Inflammatory macrophage (primary cell): ENCODE measurements around the gene ADGRE3.
A peak's percentile ranks its signal among the peaks of the same experiment; 100 is the strongest.
"Not testable (repeated sequence)": the region's sequence is repeated elsewhere in the genome, so short reads cannot be mapped to it uniquely, and the experiment has no call there.

Experiments used
- DNase-seq, 2 donors: peaks; one replicate each; pipeline ENCODE4 v3.0.0-alpha.2; 2020 to 2022

ADGRE3 gene

DNA sequence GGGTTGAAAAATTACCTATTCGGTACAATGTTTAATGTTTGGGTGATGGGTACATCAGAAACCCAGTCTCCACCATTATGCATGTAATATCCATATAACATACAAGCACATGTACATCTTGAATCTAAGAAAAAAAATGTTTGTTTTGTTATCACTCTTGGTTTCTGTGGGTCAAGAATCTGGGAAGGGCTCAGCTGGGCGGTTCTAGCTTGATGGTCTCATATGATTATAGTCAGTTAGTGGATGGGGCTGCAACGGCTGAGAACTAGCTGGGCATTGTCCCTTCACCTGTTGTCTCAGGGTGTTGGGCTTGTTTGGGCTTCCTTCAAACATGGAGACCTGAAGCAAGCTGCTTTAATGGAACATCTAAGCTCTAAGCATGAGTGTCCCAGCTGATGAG is 4.7 kb downstream of the ADGRE3 start:
- no peak for DNase-seq

DNA sequence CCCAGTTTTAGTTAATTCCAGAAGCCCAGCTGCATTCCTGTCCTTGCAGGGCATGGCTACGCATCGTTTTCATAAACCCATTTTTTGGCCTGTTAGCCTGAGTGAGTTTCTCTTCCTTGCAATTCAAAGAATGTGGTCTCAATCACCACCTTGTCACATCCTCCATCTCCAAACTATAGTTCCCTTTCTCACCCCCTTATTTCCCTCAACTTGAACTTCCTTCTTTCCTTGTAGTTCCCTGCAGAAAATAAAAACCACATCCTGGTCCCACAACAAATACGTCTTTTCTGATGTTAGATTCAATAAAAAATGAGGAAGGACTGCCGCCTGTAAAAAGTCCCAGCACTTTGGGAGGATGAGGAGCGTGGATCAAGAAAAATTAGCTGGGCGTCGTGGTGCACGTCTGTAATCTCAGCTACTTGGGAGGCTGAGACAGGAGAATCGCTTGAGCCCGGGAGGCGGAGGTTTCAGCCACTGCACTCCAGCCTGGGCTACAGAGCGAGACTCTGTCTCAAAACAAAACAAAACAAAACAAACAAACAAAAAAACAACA is 13.2 kb downstream of the ADGRE3 start:
- peak; percentile 78 to 90 for DNase-seq

DNA sequence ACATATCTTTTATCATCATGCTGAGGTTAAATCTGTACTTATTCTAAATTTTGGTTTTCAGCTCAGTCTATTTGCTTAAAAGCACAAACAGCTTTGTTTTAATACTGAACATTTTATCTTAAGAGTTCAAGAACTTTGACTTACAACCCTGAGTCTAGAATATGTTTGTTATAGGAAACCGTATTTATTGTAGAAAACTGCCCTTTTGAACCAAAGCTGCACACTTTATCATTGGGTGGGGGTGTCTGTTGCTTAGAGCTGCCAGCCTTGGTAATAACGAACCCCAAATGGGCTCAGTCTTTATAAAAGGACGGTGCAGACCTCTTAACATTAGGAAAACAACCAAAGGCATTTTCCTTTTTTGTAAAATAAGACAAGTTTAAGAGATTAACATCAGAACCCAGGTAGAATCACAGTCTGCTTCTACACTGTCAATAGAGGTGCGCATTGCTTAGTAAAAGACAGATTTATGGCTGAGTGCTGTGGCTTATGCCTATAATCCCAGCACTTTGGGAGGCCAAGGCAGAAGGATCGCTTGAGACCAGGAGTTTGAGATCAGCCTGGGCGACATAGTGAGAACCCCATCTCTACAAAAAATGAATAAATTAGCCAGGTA is 14.7 kb downstream of the ADGRE3 start:
- DNase-seq = no peak

DNA sequence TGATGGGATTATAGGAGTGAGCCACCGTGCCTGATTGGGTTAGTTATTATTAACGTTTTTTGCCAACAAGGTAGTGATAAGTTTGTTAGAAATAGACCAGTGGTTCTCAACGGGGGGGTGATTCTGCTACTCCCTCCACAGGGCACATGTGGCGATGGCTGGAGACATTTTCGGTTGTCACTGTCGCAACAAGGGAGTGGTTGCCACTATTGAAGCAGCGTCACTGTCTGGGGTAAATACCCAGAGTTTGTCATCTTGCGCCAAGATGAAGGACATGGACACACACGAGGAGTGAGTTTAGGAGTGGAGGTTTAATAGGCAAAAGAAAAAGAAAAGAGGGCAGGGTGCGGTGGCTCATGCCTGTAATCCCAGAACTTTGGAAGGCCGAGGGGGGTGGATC is 18.9 kb downstream of the ADGRE3 start:
- DNase-seq = peak in 1 of 2 donors; percentile 14

DNA sequence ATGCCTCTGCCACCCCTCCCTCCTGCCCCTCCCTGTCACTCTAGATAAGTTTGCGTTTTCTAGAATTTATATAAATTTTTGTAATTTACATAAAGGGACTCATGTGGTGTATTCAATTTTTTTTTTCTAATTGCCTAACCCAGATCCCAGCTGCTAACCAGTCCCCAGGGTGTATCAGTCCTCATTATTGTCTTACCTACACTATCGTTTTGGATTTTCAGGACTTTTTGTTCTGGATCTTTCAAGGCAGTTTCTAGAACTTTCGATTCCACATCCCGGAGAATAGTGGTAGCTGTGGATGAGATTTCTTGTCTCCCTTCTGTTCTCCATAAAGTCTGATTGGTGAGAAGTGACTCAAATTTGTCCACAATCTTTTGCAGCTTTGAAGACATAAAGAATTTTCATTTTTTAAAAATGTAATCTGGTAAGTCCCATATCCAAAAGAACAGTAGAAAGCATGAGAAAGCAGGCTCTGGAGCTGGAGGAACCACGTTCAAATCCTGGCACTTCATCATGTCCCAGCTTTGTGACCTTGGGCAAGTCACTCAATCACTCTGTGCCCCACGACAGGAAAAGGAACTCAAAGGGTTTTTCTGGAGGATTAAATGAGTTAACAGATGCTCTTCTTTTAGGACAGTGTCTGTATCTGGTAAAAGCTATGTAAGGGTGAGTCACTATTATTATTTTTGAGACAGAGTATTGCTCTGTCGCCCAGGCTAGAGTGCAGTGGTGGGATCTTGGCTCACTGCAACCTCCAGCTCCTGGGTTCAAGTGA is 19.7 kb downstream of the ADGRE3 start:
- peak in 1 of 2 donors; percentile 16 for DNase-seq

DNA sequence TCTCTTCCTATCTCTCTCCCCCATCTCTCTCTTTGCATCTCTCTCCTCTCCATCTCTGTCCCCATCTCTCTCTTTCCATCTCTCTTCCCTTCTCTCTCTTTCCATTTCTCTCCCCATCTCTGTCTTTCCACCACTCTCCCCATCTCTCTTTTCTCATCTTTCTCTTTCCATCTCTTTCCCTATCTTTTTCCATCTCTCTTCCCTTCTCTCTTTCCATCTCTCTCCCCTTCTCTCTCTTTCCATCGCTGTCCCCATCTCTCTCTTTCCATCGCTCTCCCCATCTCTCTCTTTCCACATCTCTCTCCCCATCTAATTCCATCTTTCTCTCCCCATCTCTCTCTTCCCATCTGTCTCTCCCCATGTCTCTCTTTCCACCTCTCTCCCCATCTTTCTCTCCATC is 24.5 kb downstream of the ADGRE3 start:
- DNase-seq = no peak

DNA sequence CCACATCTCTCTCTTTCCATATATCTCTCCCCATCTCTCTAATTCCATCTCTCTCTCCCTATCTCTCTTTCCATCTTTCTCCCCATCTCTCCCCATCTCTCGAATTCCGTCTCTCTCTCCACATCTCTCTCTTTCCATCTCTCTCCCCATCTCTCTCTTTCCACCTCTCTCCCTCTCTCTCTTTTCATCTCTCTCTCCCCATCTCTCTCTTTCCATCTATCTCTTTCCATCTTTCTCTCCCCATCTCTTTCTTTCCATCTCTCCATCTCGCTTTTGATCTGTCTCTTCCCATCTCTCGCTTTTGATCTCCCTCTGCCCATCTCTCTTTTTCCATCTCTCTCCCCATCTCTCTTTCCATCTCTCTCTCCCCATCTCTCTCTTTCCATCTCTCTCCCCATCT is 25.6 kb downstream of the ADGRE3 start:
- no peak for DNase-seq

DNA sequence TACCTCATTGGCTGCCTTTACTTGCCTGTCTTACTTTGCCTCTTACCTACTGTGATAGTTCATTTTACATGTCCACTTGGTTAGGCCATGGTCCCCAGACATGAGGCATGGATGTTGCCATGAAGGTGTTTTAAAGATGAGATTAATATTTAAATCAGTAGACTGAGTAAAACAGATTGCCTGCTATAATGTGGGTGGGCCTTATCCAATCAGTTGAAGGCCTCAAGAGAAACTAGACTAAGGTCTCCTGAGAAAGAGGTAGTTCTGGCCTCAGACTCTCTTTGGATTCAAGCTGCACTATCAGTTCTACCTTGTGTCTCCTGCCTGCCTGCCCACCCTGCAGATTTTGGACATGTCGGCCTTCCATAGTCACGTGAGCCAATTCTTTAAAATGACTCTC is 26.1 kb downstream of the ADGRE3 start:
- DNase-seq = no peak

DNA sequence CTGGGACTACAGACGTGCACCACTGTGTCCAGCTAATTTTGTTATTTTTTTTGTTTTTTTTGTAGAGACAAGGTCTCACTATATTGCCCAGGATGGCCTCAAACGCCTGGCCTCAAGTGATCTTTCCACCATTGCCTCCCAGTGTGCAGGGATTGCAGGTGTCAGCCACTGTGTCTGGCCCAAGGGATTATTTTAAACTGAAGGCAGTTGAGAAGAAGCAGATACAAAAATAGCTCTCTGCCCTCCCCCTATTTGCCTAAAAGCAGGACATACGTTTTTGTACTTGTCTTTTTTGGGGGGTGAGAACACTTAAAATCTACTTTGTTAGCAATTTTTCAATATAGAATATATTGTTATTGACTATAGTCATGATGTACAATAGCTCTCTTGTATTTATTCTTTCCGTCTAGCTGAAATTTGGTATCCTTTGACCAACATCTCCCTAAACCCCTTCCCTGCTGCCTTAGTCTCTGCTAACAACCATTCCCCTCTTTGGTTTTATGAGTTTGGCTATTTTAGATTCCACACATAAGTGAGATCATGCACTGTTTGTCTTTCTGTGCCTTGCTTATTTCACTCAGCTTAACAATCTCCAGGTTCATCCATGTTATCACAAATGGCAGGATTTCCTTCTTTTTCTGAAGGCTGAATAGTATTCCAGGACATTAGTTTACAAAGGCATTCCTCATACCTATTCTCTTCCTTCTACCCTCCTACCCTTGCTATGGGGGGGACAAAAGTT is 34.9 kb downstream of the ADGRE3 start:
- no peak for DNase-seq

DNA sequence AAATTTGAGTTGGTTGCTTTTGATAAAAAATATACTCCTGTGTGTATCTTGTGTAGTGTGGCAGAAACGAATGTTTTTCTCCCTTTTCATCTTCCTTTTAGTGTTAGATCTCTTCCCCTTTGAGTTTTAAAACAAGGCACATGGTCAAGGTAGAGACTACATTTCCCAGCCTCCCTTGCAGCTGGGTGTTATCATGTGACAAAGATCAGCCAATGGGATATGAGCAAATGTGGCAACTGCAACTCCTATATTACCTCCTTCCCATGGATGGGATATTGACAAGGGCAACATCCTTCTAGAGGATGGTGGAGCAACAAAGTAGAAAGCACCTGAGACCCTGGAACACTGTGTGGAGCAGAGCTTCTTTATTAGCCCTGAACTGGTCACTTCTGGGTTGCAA is 42.4 kb downstream of the ADGRE3 start:
- DNase-seq = peak; percentile 54 to 65

DNA sequence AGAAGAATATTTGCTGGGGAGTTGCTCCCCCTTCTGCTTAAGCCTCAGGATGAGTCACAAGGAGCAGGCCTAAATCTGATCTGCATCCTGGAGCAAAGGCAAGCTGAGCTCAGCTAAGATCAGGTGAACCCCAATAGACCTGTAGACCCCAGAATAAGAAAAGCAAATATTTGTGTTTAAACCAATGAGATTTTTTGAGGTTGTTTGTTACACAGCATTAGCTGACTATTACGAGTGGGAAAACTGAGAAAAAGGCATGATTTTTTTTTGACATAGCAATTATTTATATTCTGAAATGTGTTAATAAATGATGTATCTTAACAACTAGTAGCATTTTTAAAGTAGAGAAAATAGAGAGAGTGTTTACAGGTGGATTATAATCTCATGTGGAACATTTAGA is 45.1 kb downstream of the ADGRE3 start:
- DNase-seq = no peak

DNA sequence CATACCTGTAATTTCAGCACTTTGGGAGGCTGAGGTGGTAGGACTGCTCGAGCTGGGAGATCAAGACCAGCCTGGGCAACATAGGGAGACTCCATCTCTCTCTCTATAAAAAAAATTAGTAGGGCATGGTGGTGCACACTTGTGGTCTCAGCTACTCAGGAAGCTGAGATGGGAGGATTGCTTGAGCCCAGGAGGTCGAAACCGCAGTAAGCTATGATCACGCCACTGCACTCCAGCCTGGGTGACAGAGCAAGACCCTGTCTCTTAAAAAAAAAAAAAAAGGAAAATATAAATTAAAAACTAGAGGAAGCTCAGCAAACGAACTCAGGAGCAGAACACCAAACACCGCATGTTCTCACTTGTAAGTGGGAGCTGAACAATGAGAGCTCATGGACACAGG is 50.2 kb downstream of the ADGRE3 start:
- DNase-seq = not testable (repeated sequence)

DNA sequence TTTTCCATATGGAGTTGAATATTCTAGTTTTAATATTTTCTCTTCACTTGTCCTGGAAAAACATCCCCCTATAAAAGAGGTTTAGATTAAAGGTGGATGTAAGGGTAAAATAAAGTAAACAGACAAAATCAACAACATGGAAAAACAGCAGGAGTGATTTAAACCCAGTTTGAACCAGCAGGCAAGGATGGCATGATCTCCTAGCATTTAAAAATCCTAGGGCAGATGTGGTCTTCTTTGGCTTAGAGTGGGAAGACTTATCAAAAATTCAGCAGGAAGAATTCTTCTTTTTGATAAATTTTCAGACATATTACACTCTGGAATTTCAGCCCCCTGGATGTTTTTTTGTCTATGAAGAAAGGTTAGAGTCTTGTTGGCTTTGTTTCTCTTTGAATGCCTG is 55.2 kb downstream of the ADGRE3 start:
- DNase-seq = no peak

DNA sequence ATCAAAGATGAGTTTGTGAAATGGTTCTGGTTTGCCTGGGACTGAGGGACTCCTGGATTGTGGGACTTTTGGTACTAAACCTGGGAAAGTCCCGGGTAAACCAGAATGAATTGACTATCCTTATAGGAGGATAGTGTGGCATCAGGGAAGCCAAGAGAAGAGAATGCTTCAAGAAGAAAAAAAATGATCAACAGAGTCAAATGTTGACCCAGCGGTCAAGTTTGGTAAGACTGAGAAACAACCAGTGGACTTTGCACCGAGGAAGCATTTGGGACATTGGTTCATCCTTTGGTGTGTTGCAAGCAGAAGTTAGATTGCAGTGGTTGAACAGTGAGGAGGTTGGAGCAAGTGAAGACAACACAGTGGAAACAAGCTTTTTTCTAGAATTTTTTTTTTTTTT is 58.2 kb downstream of the ADGRE3 start:
- peak; percentile 83 to 89 for DNase-seq

DNA sequence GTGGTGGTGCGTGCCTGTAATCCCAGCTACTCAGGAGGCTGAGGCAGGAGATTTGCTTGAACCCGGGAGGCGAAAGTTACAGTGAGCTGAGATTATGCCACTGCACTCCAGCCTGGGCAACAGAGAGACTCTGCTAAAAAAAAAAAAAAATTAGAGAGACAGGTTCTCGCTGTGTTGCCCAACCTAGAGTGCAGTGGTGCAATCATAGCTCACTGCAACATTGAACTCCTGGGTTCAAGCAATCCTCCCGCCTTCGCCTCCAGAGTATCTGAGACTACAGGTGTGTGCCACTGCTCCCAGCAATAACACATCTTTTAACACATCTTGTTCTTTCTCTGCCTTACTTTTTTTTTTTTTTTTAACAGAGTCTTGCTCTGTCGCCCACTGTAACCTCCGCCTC is 59.0 kb downstream of the ADGRE3 start:
- no peak for DNase-seq

DNA sequence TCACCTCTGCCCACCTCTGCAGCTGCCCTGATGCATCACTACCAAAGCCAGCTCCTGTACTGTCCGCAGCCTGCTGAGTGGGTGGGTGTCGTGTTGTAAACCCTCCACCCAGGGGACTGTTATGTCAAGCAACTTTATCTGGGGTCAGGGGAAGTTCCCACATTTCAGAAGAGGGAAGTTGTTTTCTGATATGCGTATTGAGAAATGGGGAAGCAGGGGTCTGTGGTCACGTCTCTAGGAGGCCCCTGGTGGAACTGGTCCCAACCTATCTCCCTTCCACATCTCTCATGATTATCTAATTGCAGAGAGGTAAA is 60.6 kb downstream of the ADGRE3 start:
- peak; percentile 94 to 95 for DNase-seq

DNA sequence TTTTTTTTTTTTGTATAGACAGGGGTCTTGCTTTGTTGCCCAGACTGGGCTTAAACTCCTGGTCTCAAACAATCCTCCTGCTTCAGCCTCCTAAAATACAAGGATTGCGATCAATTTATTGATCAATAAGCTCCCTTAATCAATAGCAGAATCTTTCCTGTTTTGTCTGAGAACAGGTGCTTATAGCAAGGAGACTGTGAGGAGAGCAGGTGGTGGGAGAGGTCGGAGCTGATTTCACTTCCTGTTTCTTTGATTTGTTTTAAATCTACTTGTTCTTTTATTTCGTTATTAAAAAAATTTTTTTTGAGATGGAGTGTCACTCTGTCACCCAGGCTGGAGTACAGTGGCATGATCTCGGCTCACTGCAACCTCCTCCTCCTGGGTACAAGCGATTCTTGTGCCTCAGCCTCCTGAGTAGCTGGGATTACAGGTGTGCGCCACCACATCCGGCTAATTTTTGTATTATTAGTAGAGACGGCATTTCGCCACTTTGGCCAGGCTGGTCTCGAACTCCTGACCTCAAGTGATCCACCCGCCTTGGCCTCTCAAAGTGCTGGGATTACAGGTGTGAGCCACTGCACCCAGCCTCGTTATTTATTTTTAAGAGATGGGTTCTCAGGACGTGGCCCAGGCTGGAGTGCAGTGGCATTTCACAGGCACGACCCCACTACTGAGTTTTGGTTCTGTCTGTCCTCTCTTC is 61.1 kb downstream of the ADGRE3 start:
- peak in 1 of 2 donors; percentile 14 for DNase-seq

DNA sequence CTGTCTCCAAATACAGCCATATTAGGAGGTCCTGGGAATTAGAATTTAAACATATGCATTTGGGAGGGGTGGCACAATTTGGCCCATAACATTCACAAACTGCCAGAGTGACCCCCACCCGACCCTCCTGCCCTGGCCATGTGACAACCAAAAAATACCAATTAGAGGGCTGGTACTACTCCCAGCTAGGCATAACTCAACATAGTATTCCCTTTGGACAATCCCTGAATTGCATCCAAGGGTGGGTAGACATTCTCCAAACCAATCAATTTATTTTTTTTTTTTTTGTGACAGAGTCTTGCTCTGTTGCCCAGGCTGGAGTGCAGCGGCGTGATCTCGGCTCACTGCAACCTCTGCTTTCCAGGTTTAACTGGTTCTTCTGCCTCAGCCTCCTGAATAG is 62.0 kb downstream of the ADGRE3 start:
- no peak for DNase-seq

DNA sequence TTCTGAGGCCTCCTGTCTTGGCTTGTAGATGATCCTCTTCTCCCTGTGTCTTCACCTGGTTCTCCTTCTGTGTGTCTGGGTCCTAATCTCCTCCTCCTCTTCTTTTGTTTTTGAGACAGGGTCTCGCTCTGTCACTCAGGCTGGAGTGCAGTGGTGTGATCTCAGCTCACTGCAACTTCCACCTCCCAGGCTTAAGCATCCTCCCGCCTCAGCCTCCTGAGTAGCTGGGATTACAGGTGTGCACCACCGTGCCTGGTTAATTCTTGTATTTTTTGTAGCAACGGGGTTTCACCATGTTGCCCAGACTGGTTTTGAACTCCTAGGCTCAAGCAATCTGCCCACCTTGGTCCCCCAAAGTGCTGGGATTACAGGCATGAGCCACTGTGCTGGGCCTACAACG is 62.4 kb downstream of the ADGRE3 start:
- not testable (repeated sequence) for DNase-seq

DNA sequence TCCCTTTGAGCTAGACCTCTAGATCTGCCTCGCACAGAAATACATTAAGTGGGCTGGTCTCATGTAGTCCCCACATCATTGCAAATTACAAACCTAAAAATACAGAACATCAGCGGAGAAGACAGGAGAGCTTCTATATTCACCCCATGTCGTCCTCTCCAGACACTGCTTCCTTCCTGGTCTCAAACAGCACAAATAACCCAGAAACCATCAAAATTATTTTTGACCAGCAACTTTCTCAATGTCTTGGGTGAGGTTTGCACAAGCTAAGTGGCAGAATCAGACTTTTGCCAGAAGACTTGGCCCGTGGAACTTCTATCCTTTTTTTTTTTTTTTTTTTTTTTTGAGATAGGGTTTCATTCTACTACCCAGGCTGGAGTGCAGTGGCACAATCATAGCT is 63.6 kb downstream of the ADGRE3 start:
- peak in 1 of 2 donors; percentile 31 for DNase-seq

DNA sequence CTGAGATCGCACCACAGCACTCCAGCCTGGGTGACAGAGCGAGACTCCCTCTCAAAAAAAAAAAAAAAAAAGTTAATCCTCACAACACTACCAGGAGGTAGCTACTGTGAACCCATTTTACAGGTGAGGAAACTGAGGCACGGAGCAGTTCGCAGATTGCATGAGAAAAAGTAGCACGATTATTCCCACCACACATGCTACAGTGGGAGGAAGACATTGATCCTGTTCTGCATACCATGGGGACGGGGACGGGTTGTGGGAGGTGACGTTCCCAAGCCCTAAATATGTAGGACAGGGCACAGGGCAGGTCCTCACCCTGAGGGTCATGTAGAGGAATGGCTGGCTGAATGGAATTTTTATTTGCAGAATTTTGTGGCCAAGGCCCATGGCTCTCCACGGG is 68.0 kb downstream of the ADGRE3 start:
- DNase-seq = no peak

DNA sequence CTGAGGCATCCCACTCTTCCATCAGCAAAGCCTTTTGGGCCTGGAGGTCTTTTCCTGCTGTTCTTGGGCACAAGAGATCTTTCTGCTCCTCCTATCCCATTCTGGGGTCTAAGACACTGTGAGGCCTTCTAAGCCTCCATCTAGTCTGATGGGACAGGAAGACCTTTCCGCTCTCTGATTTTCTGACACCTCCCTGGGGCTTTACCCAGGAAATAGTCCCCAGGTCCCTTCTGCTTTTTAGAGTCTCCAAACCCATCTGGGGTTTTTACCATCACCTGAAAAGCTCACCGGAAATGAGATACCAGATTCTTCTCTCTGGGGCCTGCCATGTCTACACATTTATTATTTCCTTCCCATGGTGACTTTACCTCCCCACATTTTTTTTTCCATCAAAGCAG is 70.7 kb downstream of the ADGRE3 start:
- no peak for DNase-seq

DNA sequence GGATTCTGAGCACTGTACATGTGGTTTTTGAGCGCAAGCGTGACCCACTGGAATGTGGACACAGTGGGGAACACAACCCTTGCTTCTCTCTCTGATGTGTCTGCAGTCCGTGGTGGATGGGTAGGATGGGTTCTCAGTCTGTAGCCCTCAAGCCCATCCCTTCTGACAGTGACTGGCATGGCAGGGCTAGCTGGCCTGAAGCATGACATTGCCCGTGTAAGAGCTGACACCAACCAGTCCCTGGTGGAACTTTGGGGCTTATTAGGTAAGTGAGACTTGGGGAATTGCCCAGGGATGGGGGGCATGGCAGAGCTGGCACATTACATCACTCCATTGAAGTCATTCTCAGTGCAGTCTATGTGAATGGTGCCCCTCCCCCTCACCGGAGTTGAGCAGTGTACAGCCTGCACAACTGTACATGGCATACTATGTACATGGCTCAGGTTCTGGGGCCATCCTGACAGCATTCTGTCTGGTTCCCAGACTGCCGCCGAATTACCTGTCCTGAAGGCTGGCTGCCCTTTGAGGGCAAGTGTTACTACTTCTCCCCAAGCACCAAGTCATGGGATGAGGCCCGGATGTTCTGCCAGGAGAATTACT is 75.0 kb downstream of the ADGRE3 start:
- no peak for DNase-seq
